T-helper 22 cell (primary cell): ENCODE measurements around the gene SIRT7.

Source experiments
- DNase-seq: peaks from one replicate; pipeline ENCODE4 v3.0.0-alpha.2; 2020; ENCODE audit warnings: low read depth

SIRT7 gene

GRCh38 chr17:81905424-81905875, 12.5 kb downstream of the SIRT7 start:
- DNase-seq = no peak

- DNase-seq = no peak
Measured at GRCh38 chr17:81904600-81905423, 13.2 kb downstream of the SIRT7 start.

- no peak for DNase-seq
Measured at GRCh38 chr17:81903896-81904599, 13.9 kb downstream of the SIRT7 start.

GRCh38 chr17:81903415-81903831, 14.6 kb downstream of the SIRT7 start:
- DNase-seq = no peak

- no peak for DNase-seq
Measured at GRCh38 chr17:81902653-81903414, 15.1 kb downstream of the SIRT7 start.

GRCh38 chr17:81902023-81902652, 15.8 kb downstream of the SIRT7 start, which contains the start of gene NPB:
NPB (plus strand) TSS chr17:81902238; CDS start chr17:81902278, 40 bp downstream.
- no peak for DNase-seq

GRCh38 chr17:81901167-81902022, 16.6 kb downstream of the SIRT7 start:
- DNase-seq = no peak

- DNase-seq = no peak
Measured at GRCh38 chr17:81900181-81900820, 17.7 kb downstream of the SIRT7 start.

GRCh38 chr17:81899514-81900166, 18.3 kb downstream of the SIRT7 start:
- no peak for DNase-seq

- DNase-seq = no peak
Measured at GRCh38 chr17:81898885-81899284, 19.1 kb downstream of the SIRT7 start.

- no peak for DNase-seq
Measured at GRCh38 chr17:81898029-81898866, 19.7 kb downstream of the SIRT7 start.

GRCh38 chr17:81895400-81895799, 22.6 kb downstream of the SIRT7 start:
- DNase-seq = no peak

- no peak for DNase-seq
Measured at GRCh38 chr17:81891303-81891552, 26.7 kb downstream of the SIRT7 start.

GRCh38 chr17:81890447-81891302, 27.3 kb downstream of the SIRT7 start:
- no peak for DNase-seq

GRCh38 chr17:81889602-81890001, 28.4 kb downstream of the SIRT7 start:
- no peak for DNase-seq

- no peak for DNase-seq
Measured at GRCh38 chr17:81888988-81889595, 28.9 kb downstream of the SIRT7 start.

GRCh38 chr17:81888105-81888987, 29.6 kb downstream of the SIRT7 start:
- DNase-seq = no peak
